ENCODE measurements around the gene LEPROT.

The LEPROT gene

GRCh38 chr1:65404941-65405340, 15.5 kb upstream of the LEPROT start:
- no peak overlapping the region for H2BK15ac ChIP-seq (ENCODE audit: low read depth, poor library complexity, severe bottlenecking)
- H2BK5ac ChIP-seq (ENCODE audit: low read depth, low read length, poor library complexity, severe bottlenecking): no peak overlapping the region
- no peak overlapping the region for H3K9ac ChIP-seq (ENCODE audit: low read length)
- no peak overlapping the region for H2BK120ac ChIP-seq (ENCODE audit: low read depth, low read length)
- no peaks in the 10 kb centered on the region for H3K27me3 ChIP-seq (ENCODE audit: control insufficient read depth in 1 of 2, insufficient read depth in 1 of 2, low read length in 2 of 2)
- H3K4ac ChIP-seq (ENCODE audit: low read depth in 1 of 2, low read length in 2 of 2): no peak overlapping the region
- H2AFZ ChIP-seq (ENCODE audit: low read depth, low read length): no peak overlapping the region
- DNase-seq: no peak
- H2BK12ac ChIP-seq (ENCODE audit: low read length in 2 of 2): no peak overlapping the region
- no peak overlapping the region for H2AK5ac ChIP-seq (ENCODE audit: low read length, severe bottlenecking)
- no peak overlapping the region for H3K4me2 ChIP-seq (ENCODE audit: low read length, poor library complexity, severe bottlenecking)
- no peak overlapping the region for H3K14ac ChIP-seq (ENCODE audit: low read length in 2 of 2)
- no peaks in the 10 kb centered on the region for H3K4me1 ChIP-seq (ENCODE audit: control insufficient read depth, insufficient read depth, low read depth, low read length)
- no peak overlapping the region for H3K4me3 ChIP-seq (ENCODE audit: insufficient read depth in 1 of 2, low read depth in 1 of 2, low read length in 2 of 2)
- no peak overlapping the region for H3K27ac ChIP-seq (ENCODE audit: low read length, poor library complexity, severe bottlenecking)
- no peaks in the 10 kb centered on the region for H3K79me1 ChIP-seq (replicated peaks; ENCODE audit: low read length, poor library complexity, severe bottlenecking)
- no peak overlapping the region for H4K91ac ChIP-seq (ENCODE audit: low read length)
- H3K36me3 ChIP-seq (ENCODE audit: control insufficient read depth in 1 of 2, insufficient read depth in 2 of 2, low read depth in 1 of 2, low read length in 2 of 2): peaks cover 0 to 3% of the 10 kb centered on the region in 2 experiments
- H3K23ac ChIP-seq (ENCODE audit: low read length in 2 of 2): no peak overlapping the region
- no peaks in the 10 kb centered on the region for H3K9me3 ChIP-seq (ENCODE audit: control insufficient read depth, low read length)
- H3K18ac ChIP-seq (ENCODE audit: low read depth in 1 of 2, low read length in 2 of 2): no peak overlapping the region
- H4K8ac ChIP-seq (ENCODE audit: low read length): no peak overlapping the region

DNA sequence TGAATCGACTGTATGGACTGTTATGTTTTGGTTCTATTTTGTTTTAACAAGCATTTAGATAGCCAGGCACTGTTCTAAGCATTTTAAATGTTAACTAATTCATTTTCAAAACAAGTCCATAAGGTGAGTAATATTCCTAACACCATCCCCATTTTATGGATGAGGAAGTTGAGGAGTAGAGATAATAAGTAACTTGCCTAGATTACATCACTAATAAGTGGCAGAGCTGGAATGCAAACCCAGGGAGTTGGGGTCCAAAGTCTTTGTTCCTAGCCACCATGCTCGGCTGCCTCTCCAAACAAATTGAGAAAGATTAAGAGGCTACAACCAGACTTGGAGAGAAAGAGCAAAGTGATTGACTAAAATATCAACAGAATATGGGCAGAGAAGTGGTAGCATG, 12.6 kb upstream of the LEPROT start:
- H2BK5ac ChIP-seq (ENCODE audit: low read depth, low read length, poor library complexity, severe bottlenecking): no peak overlapping the region
- DNase-seq: no peak
- peaks cover 3% of the 10 kb centered on the region for H3K4me1 ChIP-seq (ENCODE audit: control insufficient read depth, insufficient read depth, low read depth, low read length)
- H3K23ac ChIP-seq (ENCODE audit: low read length in 2 of 2): no peak overlapping the region
- H2BK15ac ChIP-seq (ENCODE audit: low read depth, poor library complexity, severe bottlenecking): no peak overlapping the region
- H3K4me3 ChIP-seq (ENCODE audit: insufficient read depth in 1 of 2, low read depth in 1 of 2, low read length in 2 of 2): no peak overlapping the region
- H3K79me1 ChIP-seq (replicated peaks; ENCODE audit: low read length, poor library complexity, severe bottlenecking): no peaks in the 10 kb centered on the region
- H3K4me2 ChIP-seq (ENCODE audit: low read length, poor library complexity, severe bottlenecking): no peak overlapping the region
- no peak overlapping the region for H4K8ac ChIP-seq (ENCODE audit: low read length)
- H3K9ac ChIP-seq (ENCODE audit: low read length): no peak overlapping the region
- no peak overlapping the region for H3K18ac ChIP-seq (ENCODE audit: low read depth in 1 of 2, low read length in 2 of 2)
- no peak overlapping the region for H2AK5ac ChIP-seq (ENCODE audit: low read length, severe bottlenecking)
- 95% methylated on average over 1 of the region's 2 CpGs for WGBS
- H2BK12ac ChIP-seq (ENCODE audit: low read length in 2 of 2): no peak overlapping the region
- no peak overlapping the region for H2AFZ ChIP-seq (ENCODE audit: low read depth, low read length)
- H2BK120ac ChIP-seq (ENCODE audit: low read depth, low read length): no peak overlapping the region
- H3K27ac ChIP-seq (ENCODE audit: low read length, poor library complexity, severe bottlenecking): no peak overlapping the region
- H3K27me3 ChIP-seq (ENCODE audit: control insufficient read depth in 1 of 2, insufficient read depth in 1 of 2, low read length in 2 of 2): no peaks in the 10 kb centered on the region
- H3K14ac ChIP-seq (ENCODE audit: low read length in 2 of 2): no peak overlapping the region
- H3K36me3 ChIP-seq (ENCODE audit: control insufficient read depth in 1 of 2, insufficient read depth in 2 of 2, low read depth in 1 of 2, low read length in 2 of 2): peaks cover 0 to 3% of the 10 kb centered on the region in 2 experiments
- no peak overlapping the region for H4K91ac ChIP-seq (ENCODE audit: low read length)
- H3K9me3 ChIP-seq (ENCODE audit: control insufficient read depth, low read length): no peaks in the 10 kb centered on the region
- H3K4ac ChIP-seq (ENCODE audit: low read depth in 1 of 2, low read length in 2 of 2): no peak overlapping the region

- Histone ChIP-seq H2AK5ac (ENCODE audit: low read length, severe bottlenecking) (no peak overlapping the region), H2BK120ac (ENCODE audit: low read depth, low read length) (no peak overlapping the region), H2BK12ac (ENCODE audit: low read length in 2 of 2) (no peak overlapping the region), H3K9ac (ENCODE audit: low read length) (no peak overlapping the region), H3K36me3 (ENCODE audit: control insufficient read depth in 1 of 2, insufficient read depth in 2 of 2, low read depth in 1 of 2, low read length in 2 of 2) (peaks cover 0 to 3% of the 10 kb centered on the region in 2 experiments), H2BK5ac (ENCODE audit: low read depth, low read length, poor library complexity, severe bottlenecking) (peak overlapping the region; percentile 54), H3K27me3 (ENCODE audit: control insufficient read depth in 1 of 2, insufficient read depth in 1 of 2, low read length in 2 of 2) (no peaks in the 10 kb centered on the region), H3K23ac (ENCODE audit: low read length in 2 of 2) (no peak overlapping the region), H3K4me1 (ENCODE audit: control insufficient read depth, insufficient read depth, low read depth, low read length) (peaks cover 4% of the 10 kb centered on the region), H3K18ac (ENCODE audit: low read depth in 1 of 2, low read length in 2 of 2) (no peak overlapping the region), H3K27ac (ENCODE audit: low read length, poor library complexity, severe bottlenecking) (peak overlapping the region; percentile 69), H4K91ac (ENCODE audit: low read length) (no peak overlapping the region), H3K4ac (ENCODE audit: low read depth in 1 of 2, low read length in 2 of 2) (no peak overlapping the region), H3K4me3 (ENCODE audit: insufficient read depth in 1 of 2, low read depth in 1 of 2, low read length in 2 of 2) (no peak overlapping the region), H3K4me2 (ENCODE audit: low read length, poor library complexity, severe bottlenecking) (no peak overlapping the region), H2AFZ (ENCODE audit: low read depth, low read length) (no peak overlapping the region), H3K79me1 (replicated peaks; ENCODE audit: low read length, poor library complexity, severe bottlenecking) (no peaks in the 10 kb centered on the region), H3K9me3 (ENCODE audit: control insufficient read depth, low read length) (no peaks in the 10 kb centered on the region), H3K14ac (ENCODE audit: low read length in 2 of 2) (no peak overlapping the region), H2BK15ac (ENCODE audit: low read depth, poor library complexity, severe bottlenecking) (no peak overlapping the region), H4K8ac (ENCODE audit: low read length) (no peak overlapping the region)
- no CpG with 5 or more reads among the region's 1 CpG for WGBS
- DNase-seq: no peak
Observed at GRCh38 chr1:65409314-65409713, 11.2 kb upstream of the LEPROT start.

GRCh38 chr1:65409816-65410326, 10.6 kb upstream of the LEPROT start:
- Histone ChIP-seq H2BK120ac (ENCODE audit: low read depth, low read length) (no peak overlapping the region), H2AK5ac (ENCODE audit: low read length, severe bottlenecking) (no peak overlapping the region), H3K9me3 (ENCODE audit: control insufficient read depth, low read length) (no peaks in the 10 kb centered on the region), H2BK5ac (ENCODE audit: low read depth, low read length, poor library complexity, severe bottlenecking) (no peak overlapping the region), H2BK12ac (ENCODE audit: low read length in 2 of 2) (no peak overlapping the region), H4K8ac (ENCODE audit: low read length) (no peak overlapping the region), H3K36me3 (ENCODE audit: control insufficient read depth in 1 of 2, insufficient read depth in 2 of 2, low read depth in 1 of 2, low read length in 2 of 2) (peaks cover 0 to 3% of the 10 kb centered on the region in 2 experiments), H3K18ac (ENCODE audit: low read depth in 1 of 2, low read length in 2 of 2) (no peak overlapping the region), H2BK15ac (ENCODE audit: low read depth, poor library complexity, severe bottlenecking) (no peak overlapping the region), H2AFZ (ENCODE audit: low read depth, low read length) (no peak overlapping the region), H3K4me1 (ENCODE audit: control insufficient read depth, insufficient read depth, low read depth, low read length) (peaks cover 4% of the 10 kb centered on the region), H3K23ac (ENCODE audit: low read length in 2 of 2) (no peak overlapping the region), H3K4ac (ENCODE audit: low read depth in 1 of 2, low read length in 2 of 2) (no peak overlapping the region), H3K9ac (ENCODE audit: low read length) (no peak overlapping the region), H3K27me3 (ENCODE audit: control insufficient read depth in 1 of 2, insufficient read depth in 1 of 2, low read length in 2 of 2) (no peaks in the 10 kb centered on the region), H4K91ac (ENCODE audit: low read length) (no peak overlapping the region), H3K14ac (ENCODE audit: low read length in 2 of 2) (no peak overlapping the region), H3K4me2 (ENCODE audit: low read length, poor library complexity, severe bottlenecking) (no peak overlapping the region), H3K27ac (ENCODE audit: low read length, poor library complexity, severe bottlenecking) (peak overlapping the region; percentile 69), H3K4me3 (ENCODE audit: insufficient read depth in 1 of 2, low read depth in 1 of 2, low read length in 2 of 2) (no peak overlapping the region), H3K79me1 (replicated peaks; ENCODE audit: low read length, poor library complexity, severe bottlenecking) (no peaks in the 10 kb centered on the region)
- no peak for DNase-seq
- WGBS: 95% methylated on average over 2 of the region's 4 CpGs
